ENCODE data around the gene CPM. TPM values are rescaled to one million over a fixed set of nuclear protein-coding genes. Genes with fewer than 3 reads are reported as not detected.

Gene CPM
- total RNA-seq, 2 donors from 2014 or later: 18.4 to 35.0 TPM

DNA sequence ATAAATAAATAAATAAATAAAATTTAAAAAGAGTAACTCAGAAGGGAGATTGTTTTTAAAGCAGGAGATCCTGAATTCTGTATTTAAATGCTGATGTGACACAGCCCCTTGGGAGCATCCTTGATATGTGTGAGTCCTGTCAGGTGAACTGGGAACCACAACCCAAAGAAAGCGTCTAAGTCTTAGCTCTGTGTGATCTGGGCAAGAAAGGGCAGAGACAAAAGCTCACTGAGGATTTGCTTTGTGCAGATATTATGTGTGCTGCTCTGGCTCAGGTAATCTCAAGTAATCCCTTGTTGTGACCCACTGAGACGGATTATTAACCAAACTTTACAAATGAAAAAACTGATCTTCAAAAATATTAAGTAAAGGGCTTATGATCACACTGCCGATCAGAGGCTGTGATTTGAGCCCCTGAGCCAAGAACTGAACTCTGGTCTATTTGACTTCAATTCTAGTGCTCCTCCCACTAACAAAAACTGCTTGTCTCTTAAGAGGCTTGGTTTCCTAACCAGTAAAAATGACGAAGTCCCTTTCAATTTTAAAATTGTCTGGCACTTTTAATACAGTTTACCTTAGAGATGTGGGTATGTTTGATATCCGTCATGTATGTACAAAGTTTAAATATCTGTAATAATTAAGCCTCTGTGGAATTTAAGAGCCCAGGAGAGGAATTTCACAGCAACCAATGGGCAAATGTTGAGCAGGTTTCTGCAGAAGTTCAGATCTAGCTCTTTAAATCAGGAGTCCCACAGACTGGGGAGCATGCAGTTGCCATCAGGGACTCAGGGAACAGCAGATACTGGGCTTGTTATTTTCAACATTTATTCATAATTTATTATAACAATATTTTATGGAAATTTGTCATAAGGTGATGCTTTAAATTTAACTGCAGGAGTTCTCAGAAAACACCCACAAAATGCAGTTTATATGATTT is 46.1 kb downstream of the CPM start:
- DNase-seq (no peak), ATAC-seq (peak in 1 of 2 donors; percentile 47)
- intact Hi-C loops (cut with DNase I): no loop called here

DNA sequence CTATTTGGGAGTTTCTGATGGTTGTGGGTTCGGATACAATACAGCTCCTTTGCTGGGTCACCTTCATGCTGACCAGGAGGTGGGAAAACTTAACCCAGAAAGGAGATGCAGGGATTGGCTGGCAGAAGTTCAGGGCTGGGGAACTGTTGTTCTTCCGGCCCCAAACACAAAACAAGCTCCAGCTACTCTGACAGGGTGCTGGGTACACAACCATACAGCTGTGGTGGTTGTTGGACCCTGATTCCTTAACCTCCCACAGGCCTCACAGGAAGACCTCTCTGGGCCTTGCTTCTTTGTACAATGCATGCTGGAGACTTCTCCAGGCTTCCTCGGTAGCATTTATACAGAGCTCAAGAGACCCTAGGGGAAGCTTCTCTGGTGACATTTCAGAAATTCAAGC is 47.6 kb downstream of the CPM start:
- intact Hi-C loops (cut with DNase I): no loop called here
- DNase-seq: no peak
- no peak for ATAC-seq

DNA sequence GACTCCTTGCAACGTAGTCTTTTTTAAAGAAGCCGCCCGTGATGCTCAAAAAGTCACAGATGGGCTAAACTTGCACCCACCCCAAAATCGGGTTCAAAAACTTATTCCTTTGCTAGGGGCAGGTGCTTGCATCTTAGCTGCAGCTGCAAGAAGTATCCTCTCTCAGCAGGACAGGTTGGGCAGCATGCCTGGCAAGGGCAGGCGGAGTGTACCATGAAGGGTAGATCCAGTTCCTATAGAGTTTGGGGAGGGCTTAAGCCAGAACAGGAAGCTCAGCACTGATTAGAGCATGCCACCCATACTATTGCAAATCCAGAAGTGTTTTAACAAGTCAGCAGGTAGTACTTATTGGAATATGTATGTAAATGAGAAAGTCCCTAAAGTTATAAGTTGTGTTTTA is 48.7 kb downstream of the CPM start:
- DNase-seq (no peak), ATAC-seq (no peak)
- intact Hi-C loops (cut with DNase I): no loop called here

DNA sequence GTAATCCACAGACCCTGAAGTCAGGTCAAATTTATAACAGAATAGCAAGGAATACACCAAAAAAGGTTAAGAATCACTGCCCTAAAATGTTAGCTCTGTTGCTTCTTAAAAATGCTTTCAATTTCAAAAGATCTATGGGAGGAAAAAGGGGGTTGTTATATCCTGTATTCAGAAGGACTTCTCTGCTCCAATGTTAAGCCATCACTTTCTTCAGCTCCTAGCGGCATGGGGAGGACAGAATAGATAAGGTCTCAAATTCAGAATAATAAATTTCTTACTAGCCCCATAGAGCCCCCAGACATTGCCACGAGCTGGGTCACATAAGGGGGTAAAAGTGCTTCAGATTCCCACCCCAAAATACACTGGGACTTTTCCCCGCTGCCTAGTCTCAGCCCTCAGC is 49.8 kb downstream of the CPM start:
- intact Hi-C loops (cut with DNase I): no loop called here
- ATAC-seq (no peak), DNase-seq (no peak)

DNA sequence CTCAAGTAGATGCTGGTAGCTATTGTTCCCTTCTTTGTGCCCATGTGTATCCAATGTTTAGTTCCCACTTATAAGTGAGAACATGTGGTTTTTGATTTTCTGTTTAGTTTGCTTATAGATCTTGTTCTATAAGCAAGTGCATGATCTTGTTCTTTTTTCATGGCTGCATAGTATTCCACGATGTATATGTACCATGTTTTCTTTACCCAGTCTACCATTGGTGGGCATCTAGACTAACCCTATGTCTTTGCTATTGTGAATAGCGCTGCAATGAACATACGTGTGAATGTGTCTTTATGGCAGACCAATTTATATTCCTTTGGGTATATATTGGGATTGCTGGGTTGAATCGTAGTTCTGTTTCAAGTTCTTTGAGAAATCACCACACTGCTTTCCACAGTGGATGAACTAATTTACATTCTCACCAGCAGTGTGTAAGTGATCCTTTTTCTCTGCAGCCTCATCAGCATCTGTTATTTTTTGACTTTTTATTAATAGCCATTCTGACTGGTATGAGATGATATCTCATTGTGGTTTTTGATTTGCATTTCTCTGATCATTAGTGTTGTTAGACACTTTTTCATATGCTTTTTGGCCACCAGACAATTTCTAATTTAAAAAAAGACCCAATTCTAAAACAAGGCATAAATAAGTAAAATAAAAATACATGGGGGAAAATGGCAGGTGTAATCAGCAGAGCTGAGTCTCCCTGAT is 50.6 kb downstream of the CPM start:
- intact Hi-C loops (cut with DNase I): no loop called here
- DNase-seq (no peak), ATAC-seq (no peak)

DNA sequence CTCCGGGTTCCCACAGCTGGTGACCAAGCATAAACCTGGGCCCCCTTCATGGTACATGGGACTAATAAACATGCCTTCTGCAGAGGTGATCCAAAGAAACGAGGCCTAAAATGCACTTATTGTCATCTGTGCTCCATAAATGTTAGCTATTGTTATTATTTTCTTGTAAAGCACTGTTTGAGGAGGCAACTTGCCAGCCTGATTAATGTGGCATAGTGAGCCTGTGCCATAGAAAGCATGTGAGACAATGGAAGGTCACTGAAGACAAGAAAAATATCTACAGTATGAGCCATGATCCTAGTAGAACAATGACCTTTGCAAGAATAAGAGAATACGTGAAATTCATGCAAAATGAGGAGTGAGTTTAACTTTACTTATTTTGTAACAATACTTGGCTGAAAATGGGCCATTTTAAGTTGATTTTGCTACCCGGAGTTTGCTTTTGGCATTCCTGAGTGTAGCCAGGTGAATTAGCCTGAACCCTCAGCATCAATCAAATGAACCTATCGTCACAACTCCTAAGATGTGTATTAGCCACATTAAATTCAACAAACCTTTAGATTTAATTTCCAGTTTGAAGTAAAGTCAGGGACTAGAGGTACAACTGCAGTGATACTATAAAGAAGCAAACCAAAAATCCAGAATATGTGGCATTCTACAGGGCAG is 52.2 kb downstream of the CPM start:
- ATAC-seq (no peak), DNase-seq (no peak)
- intact Hi-C loops (cut with DNase I): no loop called here

DNA sequence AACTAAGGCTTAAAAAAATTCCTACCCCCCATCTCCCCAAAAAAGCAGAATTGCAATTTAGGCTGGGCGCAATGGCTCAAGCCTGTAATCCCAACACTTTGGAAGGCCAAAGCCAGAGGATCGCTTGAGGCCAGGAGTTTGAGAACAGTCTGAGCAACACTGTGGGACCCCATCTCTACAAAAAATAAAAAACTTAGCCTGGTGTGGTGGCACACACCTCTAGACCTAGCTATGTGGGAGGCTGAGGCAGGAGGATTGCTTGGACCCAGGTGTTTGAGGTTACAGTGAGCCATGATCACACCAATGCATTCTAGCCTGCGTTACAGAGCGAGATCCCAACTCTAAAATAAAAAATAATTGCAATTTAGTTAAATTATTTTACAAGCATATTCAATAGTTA is 54.1 kb downstream of the CPM start:
- intact Hi-C loops (cut with DNase I): no loop called here
- no peak for ATAC-seq

DNA sequence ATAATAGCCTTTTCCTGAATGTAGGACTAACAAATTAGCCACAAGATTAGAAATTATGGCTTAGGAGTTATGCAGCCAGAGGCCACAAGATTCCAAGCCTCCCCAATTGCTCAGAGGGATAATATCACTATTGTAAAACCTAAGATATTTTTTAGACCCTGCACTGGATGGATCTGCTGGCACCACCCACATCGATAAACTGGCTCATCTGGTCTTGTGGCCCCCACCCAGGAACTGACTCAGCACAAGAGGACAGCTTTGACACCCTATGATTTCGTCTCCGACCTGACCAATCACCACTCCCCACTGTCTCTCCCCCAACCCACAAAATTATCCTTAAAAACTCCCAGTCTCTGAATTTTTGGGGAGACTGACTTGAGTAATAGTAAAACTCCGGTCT is 54.7 kb downstream of the CPM start:
- ATAC-seq (no peak), DNase-seq (no peak)
- intact Hi-C loops (cut with DNase I): no loop called here

More for the DNA sequence above, 54.1 kb downstream of the CPM start:
- no peak for DNase-seq

DNA sequence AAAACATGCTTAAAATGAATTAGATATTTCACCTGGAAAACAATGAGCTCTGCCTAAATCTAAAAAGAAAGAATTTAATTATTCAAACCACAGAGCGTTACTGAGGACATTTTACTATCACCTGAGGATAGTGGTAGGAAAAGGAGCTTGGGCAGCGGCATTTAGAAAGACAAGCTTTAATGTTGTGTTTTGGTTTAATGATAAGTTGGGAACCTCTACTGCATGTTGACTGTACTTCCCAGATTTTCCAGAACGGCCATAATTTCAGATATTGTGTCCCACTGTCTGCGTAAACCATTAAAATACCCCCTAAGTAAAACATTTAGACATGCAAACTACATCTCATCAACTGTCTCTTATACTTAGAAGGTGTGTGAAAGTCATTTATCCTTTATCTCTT is 55.4 kb downstream of the CPM start:
- intact Hi-C loops (cut with DNase I): no loop called here
- ATAC-seq (no peak), DNase-seq (no peak)

DNA sequence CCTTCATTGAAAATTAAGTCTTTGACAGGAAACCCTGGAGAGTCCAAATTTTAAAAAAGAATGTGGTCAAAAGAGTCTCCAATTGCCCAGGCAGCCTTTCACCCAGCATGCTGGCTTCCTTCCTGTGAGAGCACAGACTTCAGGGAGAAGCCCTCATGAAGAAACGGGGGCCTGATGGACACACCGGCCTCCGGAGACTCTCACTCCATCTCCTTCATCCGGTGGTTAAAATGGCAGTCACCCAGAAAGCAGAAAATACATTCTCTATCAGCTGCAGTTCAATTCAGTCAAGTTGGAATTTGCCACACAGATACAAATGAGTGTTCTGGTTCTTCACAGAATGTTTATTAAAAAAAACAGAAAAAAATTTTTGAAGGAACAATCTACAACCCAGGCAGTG is 56.5 kb downstream of the CPM start:
- no peak for DNase-seq
- ATAC-seq: peak in 1 of 2 donors; percentile 57
- intact Hi-C loops (cut with DNase I): no loop called here

DNA sequence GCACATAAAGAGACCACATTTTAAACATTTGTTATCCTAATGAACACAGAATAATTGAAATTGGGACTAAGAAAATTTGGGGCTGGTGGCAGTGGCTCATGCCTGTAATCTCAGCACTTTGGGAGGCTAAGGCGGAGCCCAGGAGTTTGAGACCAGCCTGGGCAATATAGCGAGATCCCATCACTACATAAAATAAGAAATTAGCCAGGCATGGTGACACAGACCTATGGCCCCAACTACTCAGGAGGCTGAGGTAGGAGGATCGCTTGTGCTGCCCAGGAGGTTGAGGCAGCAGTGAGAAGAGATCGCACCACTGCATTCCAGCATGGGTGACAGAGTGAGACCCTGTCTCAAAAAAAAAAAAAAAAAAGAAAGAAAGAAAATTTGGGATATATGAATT is 59.7 kb downstream of the CPM start:
- DNase-seq (no peak), ATAC-seq (no peak)
- intact Hi-C loops (cut with DNase I): no loop called here

DNA sequence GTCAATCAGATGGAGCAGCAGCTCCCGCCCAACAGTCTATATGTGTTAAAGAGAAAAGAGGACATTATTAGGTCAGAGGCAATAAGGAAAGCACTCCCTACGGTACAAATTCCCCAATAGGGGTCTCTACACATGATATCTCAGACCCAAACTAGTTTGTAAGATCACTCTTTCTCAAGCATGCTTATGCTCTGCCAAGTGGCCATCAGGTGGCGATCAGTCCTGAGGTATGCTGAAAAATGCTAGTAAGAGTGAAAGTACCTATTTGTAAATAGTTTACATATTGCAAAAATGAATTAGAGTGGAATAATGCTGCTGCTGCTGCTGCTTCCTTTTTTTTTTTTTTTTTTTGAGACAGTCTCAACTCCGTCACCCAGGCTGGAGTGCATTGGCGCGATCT is 61.0 kb downstream of the CPM start:
- ATAC-seq (no peak), DNase-seq (no peak)
- intact Hi-C loops (cut with DNase I): no loop called here

DNA sequence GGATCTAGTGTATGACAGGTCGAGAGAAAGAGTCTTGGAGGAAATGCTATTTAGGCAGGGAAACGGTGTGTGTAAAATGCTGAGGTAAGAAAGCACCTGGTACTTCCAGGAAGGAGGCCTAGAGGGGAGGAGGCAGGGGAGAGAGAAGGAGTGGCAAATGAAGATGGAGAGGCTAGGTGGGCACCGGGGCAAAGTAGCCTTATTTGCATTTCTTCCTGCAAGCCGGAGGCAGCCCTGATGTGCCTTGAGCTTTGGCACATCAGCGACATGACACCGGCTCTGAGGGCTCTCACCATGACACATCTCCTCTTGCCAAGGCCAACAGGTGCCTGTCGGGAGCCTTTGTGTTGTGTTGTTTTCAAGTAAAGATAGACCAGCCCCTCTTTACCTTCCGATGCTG is 61.6 kb downstream of the CPM start:
- no peak for ATAC-seq
- intact Hi-C loops (cut with DNase I): no loop called here
- DNase-seq: no peak

DNA sequence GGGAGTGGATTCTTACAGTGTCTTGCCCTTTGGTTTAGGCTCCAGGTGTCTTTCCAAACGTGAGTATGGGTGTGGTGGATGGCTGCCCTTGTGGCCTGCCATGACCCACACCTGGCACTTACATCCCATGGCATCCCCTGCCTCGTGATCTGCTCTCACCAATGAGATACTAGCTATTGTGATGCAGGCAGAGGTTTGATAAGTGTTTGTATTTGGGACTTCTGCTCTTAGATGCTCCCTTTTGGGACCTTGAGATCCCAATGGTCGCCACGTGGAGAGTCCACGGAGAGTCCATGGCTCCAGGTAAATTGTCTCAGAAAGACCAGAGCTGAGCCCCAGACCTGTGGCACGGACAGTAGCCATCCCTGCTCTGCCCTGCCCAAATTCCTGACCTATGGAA is 62.5 kb downstream of the CPM start:
- ATAC-seq (no peak), DNase-seq (no peak)
- intact Hi-C loops (cut with DNase I): no loop called here

DNA sequence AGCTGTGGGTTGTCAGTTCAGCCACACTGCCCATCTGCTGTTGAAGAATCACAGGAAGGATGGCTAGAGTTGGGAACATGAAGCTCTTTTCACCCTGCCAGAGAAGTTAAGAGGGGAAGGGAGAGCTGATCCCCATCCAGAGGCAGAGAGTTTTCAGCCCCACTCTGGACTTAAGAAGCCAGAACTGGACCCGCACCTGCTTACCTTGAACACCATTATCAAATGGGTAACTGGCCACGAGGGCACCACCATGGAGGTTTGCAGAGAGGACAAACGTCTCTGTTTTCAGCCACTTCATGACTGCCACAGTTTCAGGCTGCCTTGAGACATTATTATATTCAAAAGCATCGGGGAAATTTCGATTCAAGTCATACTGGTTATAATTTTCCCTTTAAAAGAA is 63.0 kb downstream of the CPM start:
- ATAC-seq: no peak
- no peak for DNase-seq
- intact Hi-C loops (cut with DNase I): no loop called here

DNA sequence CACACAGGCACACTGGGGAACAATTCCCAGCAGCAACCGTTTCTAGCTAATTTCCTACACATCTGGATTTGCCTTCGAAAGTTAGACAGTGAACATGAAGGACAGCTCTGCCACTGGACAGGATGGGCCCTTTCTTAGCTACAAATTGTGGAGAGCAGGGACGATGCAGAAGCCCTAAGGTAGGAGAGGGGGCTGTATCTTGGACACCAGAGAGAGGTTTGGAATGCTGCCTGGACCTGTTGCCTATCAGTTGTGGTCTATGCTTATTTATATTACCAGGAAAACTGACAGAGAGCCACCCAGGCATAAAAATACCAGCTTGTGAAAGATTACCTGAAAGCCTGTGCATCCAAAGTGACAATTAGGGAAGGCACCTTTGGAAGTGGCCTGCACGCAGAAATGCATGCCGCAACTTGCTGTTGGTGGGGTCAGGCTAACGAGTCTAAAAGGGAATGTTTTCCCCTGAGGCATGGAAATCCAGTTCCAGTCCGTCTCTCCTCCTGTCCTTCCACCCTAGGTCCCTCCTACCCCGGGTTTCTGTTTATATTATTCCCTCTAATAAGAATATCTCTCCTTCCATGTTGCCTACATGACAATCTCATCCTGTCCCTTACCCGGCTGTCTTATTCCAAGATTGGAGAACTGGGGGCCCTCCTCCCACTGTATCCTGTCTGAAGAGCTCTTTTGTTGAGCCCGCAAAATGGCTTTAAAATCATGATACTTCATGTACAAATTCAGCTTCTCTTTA is 64.8 kb downstream of the CPM start:
- DNase-seq (no peak), ATAC-seq (no peak)
- intact Hi-C loops (cut with DNase I): loop anchor here in 1 of 2 donors (5.0 kb wide), 1 partner anchor 204 kb away; no protein-coding TSS in a partner anchor

DNA sequence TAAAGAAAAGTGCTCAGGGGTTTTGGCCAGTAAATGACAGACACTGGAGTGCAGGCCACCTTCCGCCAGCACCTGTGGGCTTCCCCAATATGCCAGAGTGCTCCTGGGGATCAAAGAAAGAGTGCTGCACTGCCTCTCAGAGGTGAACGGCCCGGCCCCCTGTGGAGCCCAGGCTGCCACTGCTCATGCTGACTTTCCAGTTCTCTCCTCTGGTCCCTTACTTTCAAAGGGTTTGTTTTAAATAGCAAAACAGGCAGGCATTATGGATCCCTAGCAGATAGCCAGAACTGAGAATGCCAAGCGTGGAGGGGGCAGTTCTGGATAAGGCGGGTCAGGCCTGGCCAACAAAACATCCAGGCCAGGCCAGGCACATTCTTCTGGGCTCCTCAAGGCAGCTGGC is 65.4 kb downstream of the CPM start:
- ATAC-seq: no peak

DNA sequence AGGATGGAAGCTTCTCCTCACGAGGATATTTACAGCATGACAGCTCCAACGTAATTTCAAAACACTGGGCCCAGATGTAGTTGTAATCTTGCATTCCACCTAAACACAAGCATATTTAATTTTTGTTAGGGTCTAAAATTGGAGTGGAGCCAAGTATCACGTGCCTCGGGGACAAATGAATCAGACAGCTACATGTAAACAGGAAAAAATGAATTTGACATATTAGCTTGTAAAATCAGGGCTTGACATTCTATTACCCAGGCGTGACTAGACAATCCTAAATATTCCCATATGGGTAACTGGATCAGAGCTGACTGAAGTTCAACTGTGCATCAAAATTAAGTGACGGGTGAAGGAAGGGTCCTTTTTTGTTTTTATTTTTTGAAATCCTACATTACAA is 66.0 kb downstream of the CPM start:
- no peak for ATAC-seq

More for the DNA sequence above, 65.4 kb downstream of the CPM start:
- intact Hi-C loops (cut with DNase I): loop anchor here in 1 of 2 donors (5.0 kb wide), 1 partner anchor 205 kb away; no protein-coding TSS in a partner anchor
- no peak for DNase-seq

More for the DNA sequence above, 66.0 kb downstream of the CPM start:
- intact Hi-C loops (cut with DNase I): loop anchor here in 1 of 2 donors (5.0 kb wide), 1 partner anchor 205 kb away; no protein-coding TSS in a partner anchor
- no peak for DNase-seq
